DMS79 treated with DMSO at 0.1 percent for 48 hours (cell line): ENCODE results near the gene CCNI2.

Experiments
- DNase-seq: peaks from one replicate; lab custom pipeline; 2025; lab: John Stamatoyannopoulos, UW

CCNI2 gene

DNA sequence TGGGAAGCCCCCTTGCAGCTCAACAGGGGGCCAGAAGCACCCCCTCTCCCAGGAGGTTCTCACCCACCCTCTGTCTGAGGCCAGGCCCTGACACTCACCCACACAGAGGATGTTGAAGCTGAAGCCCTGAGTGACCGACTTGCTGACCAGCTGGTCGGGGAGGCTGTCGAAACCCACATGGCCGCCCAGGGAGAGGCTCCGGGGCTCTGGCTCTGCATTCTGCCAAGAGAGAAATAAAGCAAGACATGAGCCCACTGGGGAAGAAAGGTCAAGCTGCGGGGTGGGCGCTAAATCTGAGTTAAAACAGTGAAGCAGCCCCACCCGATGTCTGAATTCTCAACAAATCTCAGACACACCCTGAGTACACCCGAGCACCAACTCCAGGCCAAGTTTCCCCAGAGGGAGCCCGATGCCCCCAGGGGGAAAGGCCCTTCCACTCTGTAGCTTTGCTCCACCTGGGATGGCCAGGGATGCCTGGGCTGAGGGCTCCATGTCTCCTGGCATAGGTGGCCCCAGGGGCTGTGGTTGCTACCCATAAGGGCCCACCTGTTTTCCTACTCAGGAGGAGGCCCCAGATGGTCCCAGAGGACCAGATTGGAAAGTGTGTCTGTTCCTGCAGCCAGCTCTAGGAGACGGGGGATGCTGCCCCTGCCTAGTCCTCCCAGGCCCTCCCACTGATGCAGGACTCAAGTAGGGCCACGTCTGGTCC, 18.2 kb downstream of the CCNI2 start:
- no peak for DNase-seq

DNA sequence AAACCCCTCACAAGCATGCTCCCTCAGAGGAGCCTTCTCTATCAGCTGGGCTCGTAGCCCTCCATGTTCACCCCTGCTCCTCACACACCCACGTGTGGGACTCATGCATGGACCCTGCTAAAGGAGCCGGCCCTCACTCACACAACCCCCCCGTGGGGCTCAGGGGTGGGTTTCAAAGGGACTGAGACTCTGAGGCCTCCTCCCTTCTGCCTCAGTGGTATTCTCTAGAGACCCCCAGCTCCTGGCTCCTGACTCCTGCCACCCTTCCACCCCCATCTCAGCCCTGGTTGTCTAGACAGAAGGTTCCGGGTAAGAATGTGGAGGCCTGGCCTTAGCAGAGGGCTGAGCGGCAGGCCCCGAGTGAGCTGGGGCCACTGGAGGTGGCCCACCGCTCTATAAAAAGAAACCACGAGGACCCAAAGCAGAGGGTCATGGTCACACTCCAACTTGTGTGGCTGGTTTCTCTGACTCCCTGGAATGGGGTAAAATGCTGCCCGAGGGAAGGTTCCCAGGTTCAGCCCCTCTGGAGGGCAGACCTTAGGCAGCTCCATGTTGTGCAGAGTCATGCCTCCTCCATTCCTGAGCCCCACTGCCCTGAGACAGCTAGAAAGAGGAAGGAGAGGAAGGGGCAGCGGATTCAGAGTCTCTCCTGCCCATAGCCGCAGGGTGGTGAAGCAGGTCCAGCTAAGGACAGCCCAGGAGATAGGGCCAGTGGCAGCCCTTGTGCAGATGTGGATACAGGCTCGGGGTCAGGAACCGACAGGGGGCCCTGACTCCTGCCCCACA, 19.0 kb downstream of the CCNI2 start:
- no peak for DNase-seq

- DNase-seq, result no peak
Measured at GRCh38 chr5:132766806-132767055, 19.5 kb downstream of the CCNI2 start.

DNA sequence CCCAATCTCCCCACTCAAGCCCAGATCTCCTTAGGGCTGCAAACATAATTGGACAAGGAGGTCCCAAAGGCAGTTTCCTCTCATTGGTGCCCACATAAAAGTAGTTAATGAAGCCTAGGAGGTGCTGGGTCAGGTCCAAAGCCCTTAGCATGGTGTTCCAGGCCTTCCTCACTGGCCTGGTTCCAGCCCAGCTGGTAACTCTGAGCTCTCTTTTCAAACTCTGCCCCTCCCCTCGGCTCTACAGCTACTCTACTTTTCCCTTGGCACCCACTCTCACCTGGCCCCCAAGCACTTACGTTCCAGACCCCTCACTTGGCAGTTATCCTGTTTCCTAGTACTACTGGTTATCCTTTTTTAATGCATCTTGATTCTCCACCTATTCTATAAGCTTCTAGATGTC, 19.9 kb downstream of the CCNI2 start:
- peak; percentile 57 for DNase-seq

- DNase-seq, result no peak
Measured at GRCh38 chr5:132768485-132768868, 21.3 kb downstream of the CCNI2 start.

- no peak for DNase-seq
Measured at GRCh38 chr5:132770476-132771159, 23.4 kb downstream of the CCNI2 start.

DNA sequence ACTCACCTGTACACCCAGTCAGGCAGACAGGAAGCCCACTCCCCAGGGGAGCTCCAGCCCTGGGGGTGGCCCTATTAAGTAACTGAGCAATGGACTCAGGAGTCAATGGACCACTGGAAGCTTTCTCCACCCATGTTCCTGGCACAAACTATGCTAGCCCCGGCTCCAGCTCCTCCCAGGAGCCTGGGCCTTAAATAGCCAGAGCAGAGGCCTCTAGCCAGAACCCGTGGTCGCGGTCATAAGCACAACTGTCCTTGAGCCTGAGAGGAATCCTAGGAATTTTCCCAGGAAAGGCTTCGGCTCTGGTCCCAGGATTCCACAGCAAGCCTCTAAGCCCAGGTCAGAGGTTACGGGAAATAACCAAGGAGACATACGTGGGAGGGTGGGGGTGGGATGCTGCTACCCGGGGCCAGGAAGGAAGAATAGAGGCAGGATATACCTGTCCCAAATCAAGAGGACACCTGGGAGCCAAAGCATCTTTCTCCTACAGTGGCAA, 24.3 kb downstream of the CCNI2 start:
- DNase-seq, result no peak

GRCh38 chr5:132772291-132773070, 25.3 kb downstream of the CCNI2 start:
- DNase-seq, result no peak

GRCh38 chr5:132773114-132773513, 25.9 kb downstream of the CCNI2 start:
- no peak for DNase-seq

DNA sequence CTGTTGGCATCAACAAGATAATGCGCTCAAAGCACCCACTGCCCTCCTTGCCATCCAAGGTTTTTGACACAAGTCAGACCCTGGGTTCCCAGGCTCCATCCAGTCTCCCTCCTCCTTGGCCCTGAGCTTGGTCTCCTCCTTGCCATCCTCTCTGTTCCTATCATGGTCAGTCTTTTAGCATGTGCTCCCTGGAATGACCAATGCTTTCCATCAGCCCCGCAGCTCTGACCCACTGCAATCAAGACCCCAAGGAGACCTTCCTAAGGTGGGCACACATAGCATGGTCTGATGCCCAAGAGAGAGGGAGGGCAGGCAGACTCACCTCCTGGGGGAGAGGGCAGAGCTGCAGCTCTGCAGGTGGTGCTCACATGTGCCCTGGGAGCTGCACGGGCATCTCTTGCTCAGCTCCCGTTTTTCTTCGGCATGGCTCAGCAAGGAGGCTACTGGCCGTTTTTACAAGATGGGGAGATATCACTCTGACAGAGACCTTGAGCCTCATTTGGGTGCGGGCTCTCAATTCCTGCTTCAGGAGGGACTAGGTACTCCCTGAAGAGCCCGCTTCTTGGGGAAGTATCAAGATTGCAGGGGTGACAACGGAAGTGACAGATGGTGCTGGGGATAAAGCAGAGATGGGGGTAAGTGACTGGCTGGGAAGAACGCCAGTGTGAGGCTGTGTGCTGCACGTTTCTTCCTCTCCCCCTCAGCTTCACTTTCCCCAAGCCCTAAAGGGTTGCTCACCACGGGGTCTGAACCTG, 26.6 kb downstream of the CCNI2 start:
- no peak for DNase-seq

- no peak for DNase-seq
Measured at GRCh38 chr5:132774406-132774805, 27.2 kb downstream of the CCNI2 start.

GRCh38 chr5:132774896-132775295, 27.7 kb downstream of the CCNI2 start:
- DNase-seq, result no peak

DNA sequence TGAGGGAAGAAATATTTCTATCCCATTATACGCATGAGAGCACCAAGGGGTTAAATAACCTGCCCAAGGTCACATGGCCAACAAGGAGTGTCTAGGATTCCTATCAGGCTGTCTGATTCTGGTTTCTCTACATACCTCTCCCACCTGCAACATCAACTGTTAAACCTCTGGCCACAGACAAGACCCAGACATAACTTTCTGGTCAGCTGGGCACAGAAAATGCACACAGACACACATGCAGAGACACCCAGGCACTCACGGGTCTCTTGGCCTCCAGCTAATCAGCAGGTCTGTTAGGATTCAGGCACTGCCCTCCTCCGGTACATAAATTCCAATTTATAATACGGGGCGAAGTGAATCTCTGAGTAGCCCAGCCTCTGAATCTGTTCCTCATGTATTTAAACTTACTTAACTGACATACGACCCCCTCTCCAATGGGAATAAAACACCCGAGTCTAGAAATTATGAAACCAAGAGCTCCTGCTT, 28.3 kb downstream of the CCNI2 start:
- DNase-seq, result no peak

- peak; percentile 20 for DNase-seq
Measured at GRCh38 chr5:132776131-132776937, 29.1 kb downstream of the CCNI2 start.

DNA sequence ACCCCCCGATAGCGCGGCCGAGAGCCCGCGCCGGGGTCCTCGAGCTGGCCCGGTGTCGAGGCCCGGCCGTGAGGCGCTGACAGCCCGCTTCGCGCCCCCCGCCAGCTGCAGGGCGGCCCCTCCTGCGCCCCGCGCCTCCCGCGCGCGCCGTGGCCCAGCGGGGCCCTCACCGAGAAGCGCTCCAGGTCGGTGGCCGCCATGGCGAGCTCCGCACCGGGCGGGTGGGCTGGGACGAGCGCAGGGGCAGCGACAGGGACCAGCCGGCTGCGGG, 29.6 kb downstream of the CCNI2 start:
- DNase-seq, result no peak

- DNase-seq, result no peak
Measured at GRCh38 chr5:132777209-132778069, 30.2 kb downstream of the CCNI2 start, which contains the start of gene SEPTIN8. Gene SEPTIN8, minus strand, starts transcription at chr5:132777239. Its CDS starts 102 bp downstream, at chr5:132777137.

GRCh38 chr5:132778129-132778528, 30.9 kb downstream of the CCNI2 start:
- no peak for DNase-seq

DNA sequence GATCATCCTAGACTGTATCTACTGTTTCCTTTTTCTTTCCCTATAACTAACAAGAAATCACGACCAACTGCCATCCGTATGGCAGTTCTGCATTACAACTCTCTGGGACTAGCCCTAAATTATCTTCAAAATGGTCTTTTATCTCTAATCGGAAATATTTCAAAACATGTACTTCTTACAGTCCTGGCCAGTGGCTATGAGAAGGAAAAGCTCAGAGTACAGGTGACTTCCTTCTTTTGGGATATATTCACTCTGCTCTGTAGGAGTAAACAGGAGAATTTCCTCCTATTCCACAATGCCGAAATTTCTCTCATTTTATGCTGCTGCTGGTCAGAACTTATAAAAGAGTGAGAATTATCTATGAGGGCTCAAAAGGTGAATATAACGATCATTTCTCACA, 31.6 kb downstream of the CCNI2 start:
- no peak for DNase-seq

DNA sequence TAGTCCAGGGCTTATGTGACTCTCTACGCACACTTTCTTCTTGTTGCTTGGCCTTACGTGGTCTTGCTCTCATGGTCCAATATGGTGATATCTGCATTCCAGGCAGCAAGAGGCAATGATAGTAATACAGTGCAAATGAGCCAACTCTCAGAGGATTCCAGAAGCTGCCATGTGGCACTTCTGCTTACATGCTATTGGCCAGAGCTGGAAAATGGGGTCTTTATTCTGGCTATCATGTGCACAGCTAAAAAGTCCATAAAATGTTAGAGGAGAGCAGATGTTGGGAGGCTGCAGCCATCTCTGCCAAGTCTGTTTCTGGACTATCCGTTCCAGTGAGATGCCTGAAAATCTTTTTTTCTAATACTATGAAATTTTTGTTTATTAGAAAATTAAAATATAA, 32.7 kb downstream of the CCNI2 start:
- DNase-seq, result no peak

DNA sequence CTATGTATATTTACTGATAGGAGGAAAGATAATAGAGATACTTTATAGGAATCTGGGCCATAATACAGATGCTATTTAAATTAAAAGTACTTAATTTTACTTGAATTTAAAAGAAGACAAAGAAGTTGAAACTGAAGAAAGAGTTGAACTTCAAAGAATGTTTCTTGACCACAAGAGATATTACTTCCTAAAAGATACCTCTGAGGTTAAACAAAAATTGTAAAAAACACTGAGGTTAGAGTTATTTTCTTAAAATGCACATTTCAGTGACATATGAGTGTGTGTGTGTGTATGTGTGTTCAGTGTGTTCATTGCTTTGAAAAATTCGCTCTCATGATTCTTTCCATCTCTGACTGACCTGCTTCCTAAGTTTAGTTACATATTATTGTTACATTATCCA, 33.4 kb downstream of the CCNI2 start:
- no peak for DNase-seq
